ENCODE results near the gene GRIP2.

Gene GRIP2

DNA sequence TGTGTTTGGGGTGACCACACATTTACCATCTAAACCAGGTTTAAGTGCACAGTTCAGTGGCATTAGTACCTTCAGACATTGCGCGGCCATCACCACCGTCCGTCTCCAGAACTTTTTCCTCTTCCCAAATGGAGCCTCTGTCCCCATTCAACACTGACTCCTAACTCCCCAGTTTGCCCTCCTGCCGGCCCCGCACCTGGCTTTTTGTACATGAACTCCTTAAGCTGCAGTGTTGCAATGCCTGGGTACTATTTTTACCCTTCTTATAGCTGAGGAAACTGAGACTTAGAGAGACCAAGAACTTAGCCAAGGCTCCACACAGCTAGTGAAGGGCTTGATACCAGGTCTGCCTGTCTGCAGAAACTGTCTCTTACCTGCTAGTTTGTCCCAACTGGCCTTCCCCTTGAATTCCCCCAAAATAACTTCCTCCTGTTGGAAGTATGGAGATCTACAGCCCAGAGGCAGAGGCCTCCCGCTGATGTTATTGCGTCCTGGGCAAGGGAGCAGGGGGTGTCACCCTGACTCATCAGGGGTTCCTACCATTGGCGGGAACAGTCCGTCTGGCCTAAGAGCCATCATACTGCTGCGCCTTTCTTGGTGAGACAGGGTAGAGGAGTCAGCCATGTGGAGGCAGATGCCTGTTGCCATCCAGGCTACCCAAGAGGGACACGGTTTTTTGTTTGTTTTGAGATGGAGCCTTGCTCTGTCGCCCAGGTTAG lies 65.6 kb downstream of the GRIP2 start:
- Histone ChIP-seq H3K4me3 (ENCODE audit: low read length) (no peak overlapping the region), H3K4me1 (ENCODE audit: insufficient read depth, low read length) (no peaks in the 10 kb centered on the region), H3K9me3 (ENCODE audit: low read length) (peaks cover 3% of the 10 kb centered on the region), H3K36me3 (ENCODE audit: insufficient read depth, low read length) (no peaks in the 10 kb centered on the region), H3K27me3 (ENCODE audit: insufficient read depth, low read length) (no peaks in the 10 kb centered on the region), H2AFZ (ENCODE audit: low read depth, low read length) (no peak overlapping the region)

DNA sequence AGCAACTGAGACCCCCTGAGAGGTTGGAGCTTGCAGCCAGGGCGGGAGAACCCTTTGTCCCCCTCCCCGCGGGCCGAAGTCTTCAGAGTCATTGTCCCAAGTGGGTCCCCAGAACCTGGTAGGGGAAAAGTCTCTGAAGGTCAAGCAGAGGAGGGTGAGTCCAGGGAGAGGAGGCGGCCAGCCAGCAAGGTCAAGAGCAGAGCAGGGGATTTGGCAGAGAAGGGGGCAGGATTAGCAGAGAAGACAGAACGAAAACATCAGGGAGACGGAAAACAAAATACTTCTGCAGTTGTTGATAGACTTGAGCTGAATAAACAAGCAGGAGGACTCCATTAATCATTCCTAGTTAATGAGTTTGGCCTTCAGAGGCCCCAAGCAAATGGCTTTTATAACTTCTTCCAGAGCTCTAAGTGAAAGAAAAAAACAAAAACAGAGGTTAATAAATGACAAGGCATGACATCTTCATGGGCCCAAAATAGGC lies 66.7 kb downstream of the GRIP2 start:
- Histone ChIP-seq H3K9me3 (ENCODE audit: low read length) (peaks cover 3% of the 10 kb centered on the region), H3K36me3 (ENCODE audit: insufficient read depth, low read length) (no peaks in the 10 kb centered on the region), H3K4me1 (ENCODE audit: insufficient read depth, low read length) (no peaks in the 10 kb centered on the region)

DNA sequence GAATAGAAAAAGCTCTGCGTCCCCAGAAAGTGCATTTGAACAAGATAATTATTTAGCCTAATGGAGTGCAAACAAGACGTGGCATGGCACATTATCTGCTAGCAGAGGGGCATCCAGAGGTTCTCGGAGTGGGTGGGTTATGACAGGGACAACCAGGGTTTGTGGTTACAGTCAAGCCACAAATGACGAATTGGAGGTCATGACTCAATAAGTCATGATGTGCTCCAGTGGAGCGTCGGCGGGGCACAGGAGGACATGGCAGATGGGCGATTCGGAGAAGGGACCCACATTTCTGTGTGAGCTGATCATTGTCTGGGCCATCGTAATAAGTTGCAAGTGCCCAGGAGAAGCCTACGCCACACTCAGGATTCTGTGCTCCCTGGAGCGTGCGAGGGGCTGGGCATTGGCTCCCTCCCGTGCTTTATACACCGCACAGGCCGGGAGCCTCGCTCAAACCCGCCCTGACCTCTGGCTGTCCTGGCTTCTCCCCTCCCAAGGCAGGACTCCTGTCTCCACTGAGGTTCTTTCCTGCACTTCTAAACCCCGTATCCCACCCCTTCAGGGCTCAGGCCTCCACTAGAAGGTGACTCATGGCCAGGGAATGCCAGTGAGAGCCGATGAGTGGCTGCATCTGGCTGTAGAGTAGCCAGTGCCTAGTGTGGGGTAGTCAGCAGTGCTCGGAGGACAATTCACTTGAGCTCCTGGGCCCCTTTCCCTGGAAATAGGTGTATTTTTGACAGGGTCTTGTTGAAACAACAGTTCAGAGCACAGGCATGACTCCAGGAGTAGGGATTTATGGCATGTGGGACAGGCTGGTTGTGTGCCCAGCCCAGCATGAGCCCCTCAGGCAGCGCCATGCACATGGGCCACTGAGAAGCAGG lies 67.4 kb downstream of the GRIP2 start:
- Histone ChIP-seq H3K4me1 (ENCODE audit: insufficient read depth, low read length) (no peaks in the 10 kb centered on the region), H3K27me3 (ENCODE audit: insufficient read depth, low read length) (no peaks in the 10 kb centered on the region), H3K9me3 (ENCODE audit: low read length) (peaks cover 3% of the 10 kb centered on the region), H3K4me3 (ENCODE audit: low read length) (no peak overlapping the region), H3K36me3 (ENCODE audit: insufficient read depth, low read length) (no peaks in the 10 kb centered on the region), H2AFZ (ENCODE audit: low read depth, low read length) (no peak overlapping the region)

More for the DNA sequence above, 66.7 kb downstream of the GRIP2 start:
- Histone ChIP-seq H3K27me3 (ENCODE audit: insufficient read depth, low read length) (no peaks in the 10 kb centered on the region), H2AFZ (ENCODE audit: low read depth, low read length) (no peak overlapping the region), H3K4me3 (ENCODE audit: low read length) (no peak overlapping the region)

DNA sequence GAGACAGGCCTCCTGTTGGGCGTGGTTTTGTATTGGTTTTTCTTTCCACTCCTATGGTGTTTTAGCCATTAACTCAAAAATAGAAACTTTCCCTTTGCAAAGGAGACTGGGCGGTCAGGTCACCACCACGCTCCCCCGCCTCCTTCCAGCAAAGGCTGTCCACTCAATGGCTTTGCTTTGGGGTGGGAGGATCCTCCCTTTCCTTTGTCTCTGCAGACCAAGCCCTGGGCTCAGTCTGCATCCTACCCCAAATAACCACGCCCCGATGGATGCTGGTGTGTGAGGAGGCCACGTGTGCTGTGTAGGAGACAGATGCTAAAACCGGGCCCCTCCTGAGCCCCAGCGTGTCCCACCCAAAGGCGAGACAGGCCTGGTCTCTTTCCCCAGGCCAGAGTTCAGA lies 68.5 kb downstream of the GRIP2 start:
- Histone ChIP-seq H3K4me3 (ENCODE audit: low read length) (no peak overlapping the region), H3K36me3 (ENCODE audit: insufficient read depth, low read length) (no peaks in the 10 kb centered on the region)

DNA sequence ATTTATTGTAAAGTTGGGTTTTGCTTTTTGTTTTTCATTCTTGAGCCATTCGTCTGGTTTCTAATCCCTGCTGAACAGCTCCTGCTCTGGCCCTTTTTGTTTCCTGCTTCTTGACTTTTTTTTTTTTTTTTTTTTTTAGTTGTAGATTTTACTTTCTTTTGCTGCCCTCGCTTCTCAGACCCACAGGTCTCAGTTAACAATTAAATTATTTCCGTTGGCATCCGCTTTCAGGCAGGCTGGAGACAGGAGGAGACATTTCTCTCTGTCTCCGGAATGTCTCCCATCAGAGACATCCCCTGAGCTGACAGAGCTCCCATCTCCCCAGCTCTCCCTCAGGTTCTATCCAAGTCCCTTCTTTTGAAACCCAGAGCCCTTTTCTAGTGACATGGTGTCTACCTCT lies 69.1 kb downstream of the GRIP2 start:
- H3K4me3 ChIP-seq (ENCODE audit: low read length), result no peak overlapping the region
- no peaks in the 10 kb centered on the region for H3K36me3 ChIP-seq (ENCODE audit: insufficient read depth, low read length)
- no peaks in the 10 kb centered on the region for H3K27me3 ChIP-seq (ENCODE audit: insufficient read depth, low read length)
- no peaks in the 10 kb centered on the region for H3K4me1 ChIP-seq (ENCODE audit: insufficient read depth, low read length)
- peaks cover 3% of the 10 kb centered on the region for H3K9me3 ChIP-seq (ENCODE audit: low read length)
- no peak overlapping the region for H2AFZ ChIP-seq (ENCODE audit: low read depth, low read length)

More for the DNA sequence above, 68.5 kb downstream of the GRIP2 start:
- H3K27me3 ChIP-seq (ENCODE audit: insufficient read depth, low read length), result no peaks in the 10 kb centered on the region
- peaks cover 3% of the 10 kb centered on the region for H3K9me3 ChIP-seq (ENCODE audit: low read length)
- no peaks in the 10 kb centered on the region for H3K4me1 ChIP-seq (ENCODE audit: insufficient read depth, low read length)
- H2AFZ ChIP-seq (ENCODE audit: low read depth, low read length), result no peak overlapping the region

DNA sequence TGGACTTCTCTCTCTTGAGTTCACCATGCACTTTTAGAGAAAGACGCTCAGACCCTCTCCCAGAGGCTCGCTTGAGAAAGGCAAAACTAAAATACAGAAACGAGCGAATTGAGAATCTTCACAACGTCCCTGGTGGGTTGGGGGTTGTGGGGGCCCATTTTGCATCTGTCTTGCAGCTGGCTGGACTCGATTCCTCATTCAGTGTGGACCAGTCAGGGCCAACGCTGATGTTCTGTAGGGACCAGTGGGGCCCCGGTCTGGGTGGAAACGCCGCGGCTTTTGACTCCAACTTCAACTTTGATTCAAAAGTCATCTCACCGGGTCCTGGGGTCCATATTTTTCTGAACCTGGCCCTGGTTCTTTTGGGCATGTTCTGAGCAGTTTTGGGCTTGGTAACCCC lies 69.7 kb downstream of the GRIP2 start:
- Histone ChIP-seq H3K9me3 (ENCODE audit: low read length) (peaks cover 3% of the 10 kb centered on the region), H3K4me3 (ENCODE audit: low read length) (no peak overlapping the region), H2AFZ (ENCODE audit: low read depth, low read length) (no peak overlapping the region), H3K27me3 (ENCODE audit: insufficient read depth, low read length) (no peaks in the 10 kb centered on the region), H3K4me1 (ENCODE audit: insufficient read depth, low read length) (no peaks in the 10 kb centered on the region), H3K36me3 (ENCODE audit: insufficient read depth, low read length) (no peaks in the 10 kb centered on the region)

DNA sequence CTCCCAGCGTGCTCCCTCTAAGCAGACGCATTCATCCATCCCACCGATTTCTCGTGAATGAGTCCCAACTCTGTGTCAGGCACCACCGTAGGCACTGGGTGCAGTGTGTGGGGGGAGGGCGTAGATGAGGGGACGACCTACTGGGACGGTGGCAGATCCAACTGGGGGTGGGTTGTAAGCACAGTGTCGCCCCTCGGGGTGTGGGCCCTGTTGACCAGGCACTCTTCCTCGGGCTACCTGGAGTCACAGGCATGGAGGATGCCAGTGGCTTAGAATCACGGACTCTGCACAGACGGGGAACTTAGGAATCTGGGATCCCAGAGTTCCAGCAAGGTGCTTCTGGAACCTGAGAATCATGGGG lies 71.5 kb downstream of the GRIP2 start:
- Histone ChIP-seq H3K9me3 (ENCODE audit: low read length) (peaks cover 3% of the 10 kb centered on the region), H3K4me1 (ENCODE audit: insufficient read depth, low read length) (peaks cover 2% of the 10 kb centered on the region), H3K4me3 (ENCODE audit: low read length) (no peak overlapping the region), H2AFZ (ENCODE audit: low read depth, low read length) (no peak overlapping the region), H3K36me3 (ENCODE audit: insufficient read depth, low read length) (no peaks in the 10 kb centered on the region), H3K27me3 (ENCODE audit: insufficient read depth, low read length) (no peaks in the 10 kb centered on the region)

DNA sequence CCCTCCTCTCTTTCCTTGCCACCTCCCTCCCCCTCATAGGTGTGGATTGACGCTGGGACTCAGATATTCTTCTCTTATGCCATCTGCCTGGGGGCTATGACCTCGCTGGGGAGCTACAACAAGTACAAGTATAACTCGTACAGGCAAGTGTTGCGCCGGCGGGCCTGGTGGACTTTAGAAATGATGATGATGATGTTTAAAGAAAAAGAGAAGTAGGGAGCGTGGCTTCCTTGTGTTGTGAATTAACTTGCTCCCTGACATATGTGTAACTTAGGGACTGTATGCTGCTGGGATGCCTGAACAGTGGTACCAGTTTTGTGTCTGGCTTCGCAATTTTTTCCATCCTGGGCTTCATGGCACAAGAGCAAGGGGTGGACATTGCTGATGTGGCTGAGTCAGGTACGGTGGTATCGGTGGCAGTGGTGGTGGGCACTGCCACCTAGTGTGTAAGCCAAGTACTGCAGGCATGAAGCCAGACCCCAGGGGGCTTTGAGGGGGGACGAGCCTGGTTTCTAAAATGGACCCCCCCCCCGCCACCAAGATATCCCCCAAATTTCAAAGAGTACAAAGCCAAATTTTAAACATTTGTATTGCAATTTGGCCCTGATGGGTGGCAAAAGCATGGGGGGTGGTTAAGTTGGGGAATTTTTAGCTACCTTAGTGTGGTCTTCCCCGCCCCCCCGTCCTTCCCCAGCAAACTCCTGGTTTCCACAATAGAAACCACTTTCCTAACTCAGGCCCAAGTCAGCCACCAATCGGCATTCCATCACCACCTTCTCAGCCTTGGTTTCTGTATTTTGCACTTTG lies 72.1 kb downstream of the GRIP2 start:
- H3K27me3 ChIP-seq (ENCODE audit: insufficient read depth, low read length), result no peaks in the 10 kb centered on the region
- no peaks in the 10 kb centered on the region for H3K36me3 ChIP-seq (ENCODE audit: insufficient read depth, low read length)
- H3K4me3 ChIP-seq (ENCODE audit: low read length), result no peak overlapping the region
- H3K9me3 ChIP-seq (ENCODE audit: low read length), result peaks cover 3% of the 10 kb centered on the region
- no peak overlapping the region for H2AFZ ChIP-seq (ENCODE audit: low read depth, low read length)
- H3K4me1 ChIP-seq (ENCODE audit: insufficient read depth, low read length), result peaks cover 8% of the 10 kb centered on the region

DNA sequence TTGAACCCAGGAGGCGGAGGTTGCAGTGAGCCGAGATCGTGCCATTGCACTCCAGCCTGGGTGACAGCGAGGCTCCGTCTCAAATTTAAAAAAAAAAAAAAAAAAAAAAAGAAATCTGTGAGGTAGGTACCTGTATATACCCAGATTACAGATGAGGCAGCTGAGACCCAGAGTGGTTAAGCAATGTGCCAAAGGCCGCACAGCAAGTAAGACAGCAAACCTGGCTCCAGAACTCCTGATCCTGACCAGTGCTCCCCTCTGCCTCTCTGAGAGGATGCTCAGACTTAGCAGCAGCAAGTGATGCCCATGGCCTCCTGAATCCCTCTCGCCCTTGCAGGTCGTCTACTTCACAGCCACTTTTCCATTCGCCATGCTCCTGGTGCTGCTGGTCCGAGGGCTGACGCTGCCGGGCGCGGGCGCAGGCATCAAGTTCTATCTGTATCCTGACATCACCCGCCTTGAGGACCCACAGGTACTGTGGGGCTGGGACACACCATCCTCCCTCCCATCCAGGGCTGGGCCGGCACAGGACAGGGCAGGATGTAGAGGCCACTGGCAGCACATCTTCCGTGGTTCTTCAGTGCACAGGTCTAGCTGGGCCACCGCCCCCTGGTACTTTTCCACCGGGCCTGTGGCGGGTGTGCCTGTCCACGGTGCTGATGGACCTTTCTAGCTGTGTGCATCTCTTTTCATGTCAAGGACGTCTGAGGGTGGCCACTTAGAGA lies 73.8 kb downstream of the GRIP2 start:
- no peaks in the 10 kb centered on the region for H3K27me3 ChIP-seq (ENCODE audit: insufficient read depth, low read length)
- no peaks in the 10 kb centered on the region for H3K9me3 ChIP-seq (ENCODE audit: low read length)
- no peak overlapping the region for H2AFZ ChIP-seq (ENCODE audit: low read depth, low read length)
- no peak overlapping the region for H3K4me3 ChIP-seq (ENCODE audit: low read length)
- peaks cover 12% of the 10 kb centered on the region for H3K4me1 ChIP-seq (ENCODE audit: insufficient read depth, low read length)
- no peaks in the 10 kb centered on the region for H3K36me3 ChIP-seq (ENCODE audit: insufficient read depth, low read length)

DNA sequence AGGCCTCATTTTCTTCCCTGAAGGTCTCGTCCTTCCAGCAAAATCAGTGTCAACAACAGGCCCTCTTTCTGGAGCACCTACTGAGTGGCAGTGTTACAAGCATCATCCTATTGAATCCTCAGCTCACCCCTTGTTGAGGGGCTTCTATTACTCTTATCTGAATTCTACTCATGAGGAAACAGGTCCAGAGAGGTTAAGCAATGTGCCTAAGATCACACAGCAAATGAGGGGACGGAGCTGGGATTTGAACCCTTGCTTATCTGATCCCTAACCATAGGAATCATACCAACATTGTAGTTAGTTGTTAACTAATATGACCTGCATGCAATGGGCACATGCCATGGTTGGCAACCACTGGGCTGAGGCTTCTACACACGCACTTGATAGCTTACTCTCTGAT lies 74.7 kb downstream of the GRIP2 start:
- no peaks in the 10 kb centered on the region for H3K9me3 ChIP-seq (ENCODE audit: low read length)
- no peaks in the 10 kb centered on the region for H3K36me3 ChIP-seq (ENCODE audit: insufficient read depth, low read length)
- H3K4me1 ChIP-seq (ENCODE audit: insufficient read depth, low read length), result peaks cover 12% of the 10 kb centered on the region
- no peaks in the 10 kb centered on the region for H3K27me3 ChIP-seq (ENCODE audit: insufficient read depth, low read length)
- no peak overlapping the region for H2AFZ ChIP-seq (ENCODE audit: low read depth, low read length)
- H3K4me3 ChIP-seq (ENCODE audit: low read length), result no peak overlapping the region

DNA sequence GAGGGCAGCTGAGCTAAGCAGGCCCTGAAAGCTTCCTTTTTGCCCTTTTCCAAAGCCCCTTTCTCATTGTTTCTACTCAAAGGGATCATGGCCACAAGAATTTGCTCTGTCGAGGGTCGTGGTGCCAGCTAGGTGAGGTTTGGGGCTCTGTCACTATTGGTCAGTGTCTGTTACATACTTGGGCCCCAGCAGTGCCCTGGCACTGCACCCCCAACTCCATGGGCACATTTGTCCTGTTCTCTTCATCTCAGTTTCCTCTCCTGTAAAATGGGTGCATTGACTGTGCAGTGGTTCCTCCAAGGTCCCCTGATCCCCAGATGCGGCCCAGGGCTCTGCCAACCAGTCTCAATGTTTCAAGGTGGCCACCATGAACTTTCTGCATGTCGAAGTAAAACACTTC lies 75.6 kb downstream of the GRIP2 start:
- no peak overlapping the region for H3K4me3 ChIP-seq (ENCODE audit: low read length)
- no peaks in the 10 kb centered on the region for H3K36me3 ChIP-seq (ENCODE audit: insufficient read depth, low read length)
- no peak overlapping the region for H2AFZ ChIP-seq (ENCODE audit: low read depth, low read length)

DNA sequence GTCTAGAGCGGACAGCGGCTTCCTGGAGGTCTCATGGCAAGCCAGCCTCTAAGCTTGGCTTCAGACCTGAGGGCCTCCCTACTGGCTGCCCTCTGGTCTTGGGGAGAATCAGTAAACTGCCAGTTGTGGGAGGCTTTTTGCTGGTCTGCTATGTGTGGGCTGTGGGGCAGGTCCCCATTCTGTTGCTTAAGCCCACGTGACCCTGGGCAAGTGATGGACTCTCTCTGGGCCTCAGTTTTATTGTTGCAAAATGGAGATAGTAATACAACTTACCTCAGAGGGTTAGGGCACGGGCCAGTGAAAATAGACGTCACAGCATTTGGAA lies 76.0 kb downstream of the GRIP2 start:
- H2AFZ ChIP-seq (ENCODE audit: low read depth, low read length), result no peak overlapping the region
- no peak overlapping the region for H3K4me3 ChIP-seq (ENCODE audit: low read length)
- H3K9me3 ChIP-seq (ENCODE audit: low read length), result no peaks in the 10 kb centered on the region
- H3K27me3 ChIP-seq (ENCODE audit: insufficient read depth, low read length), result no peaks in the 10 kb centered on the region
- peaks cover 12% of the 10 kb centered on the region for H3K4me1 ChIP-seq (ENCODE audit: insufficient read depth, low read length)
- H3K36me3 ChIP-seq (ENCODE audit: insufficient read depth, low read length), result no peaks in the 10 kb centered on the region

More for the DNA sequence above, 75.6 kb downstream of the GRIP2 start:
- H3K27me3 ChIP-seq (ENCODE audit: insufficient read depth, low read length), result no peaks in the 10 kb centered on the region
- no peaks in the 10 kb centered on the region for H3K9me3 ChIP-seq (ENCODE audit: low read length)
- H3K4me1 ChIP-seq (ENCODE audit: insufficient read depth, low read length), result peaks cover 12% of the 10 kb centered on the region

Measured in neuron (in vitro differentiated cells).